Gastrocnemius medialis (tissue), 4 donors: ENCODE data around the gene PRKCA. TPM values are rescaled to one million over a fixed set of nuclear protein-coding genes. Genes with fewer than 3 reads are reported as not detected.

Experiments
- ATAC-seq, 2 donors: fragments of 150-250 bp; one replicate each; pipeline ENCODE4 v1.9.1; 2016
- DNase-seq, 2 donors: peaks; one replicate each; pipeline ENCODE4 v3.0.0-alpha.2; 2019
- H3K27ac ChIP-seq, 4 donors: fragments of 200-600 bp; sonication (generic); 1 replicate in 1 of 4; 2 replicates in 3 of 4; pipeline ENCODE4 v1.5.1; 2016 to 2018; ENCODE audit warnings: mild to moderate bottlenecking in 2 of 4, moderate library complexity in 1 of 4
- H3K27me3 ChIP-seq, 3 donors: fragments of 200-600 bp; sonication (generic) in 2 of 3; 1 replicate in 1 of 3; 2 replicates in 2 of 3; pipeline versions ENCODE4 v1.5.1 to v1.6.0; 2016 to 2019; ENCODE audit warnings: mild to moderate bottlenecking in 1 of 3, moderate library complexity in 1 of 3
- H3K36me3 ChIP-seq, 2 donors: fragments of 200-600 bp; sonication (generic) in 1 of 2; one replicate each; pipeline ENCODE4 v1.5.1; 2017 to 2018
- H3K4me1 ChIP-seq, 2 donors: fragments of 200-600 bp; sonication (generic) in 1 of 2; one replicate each; pipeline ENCODE4 v1.5.1; 2016 to 2017; ENCODE audit warnings: mild to moderate bottlenecking in 2 of 2
- H3K4me3 ChIP-seq, 4 donors: fragments of 200-600 bp; sonication (generic) in 3 of 4; 1 replicate in 1 of 4; 2 replicates in 3 of 4; pipeline ENCODE4 v1.5.1; 2016 to 2019; ENCODE audit warnings: mild to moderate bottlenecking in 2 of 4
- H3K9me3 ChIP-seq, 3 donors: fragments of 200-600 bp; sonication (generic) in 2 of 3; 1 replicate in 1 of 3; 2 replicates in 2 of 3; pipeline ENCODE4 v1.5.1; 2016 to 2019
- POLR2A ChIP-seq, 2 donors: fragments of 450-650 bp; IDR thresholded peaks; one replicate each; pipeline ENCODE4 v1.6.1; 2017; ENCODE audit warnings: antibody characterized with exemption in 2 of 2, mild to moderate bottlenecking in 2 of 2, moderate library complexity in 2 of 2
- in situ Hi-C, 4 donors: fragments of 200-750 bp; cut with MboI; loops; one replicate each; pipeline versions ENCODE4 v1.15.0 to v1.8.0; 2017; ENCODE audit warnings: low sequenced_read_pairs in 4 of 4
- intact Hi-C: fragments of 100-400 bp; cut with DNase I; formaldehyde crosslinking; loops from one replicate; pipeline ENCODE4 v1.15.1; 2023; ENCODE audit warnings: low total_unique reads
- total RNA-seq, 4 donors: library from RNA; depleted of rRNA; stranded (reverse); fragments of >200 nt; gene quantifications; one replicate each; pipeline versions ENCODE4 v1.1.0 to v1.2.3, GENCODE V29; 2016
- TF ChIP-seq, protein P1 (sequence below), 5 experiments: fragments of 450-650 bp in 3 of 5; fragments of 200-600 bp in 2 of 5; sonication (generic) in 2 of 5; IDR thresholded peaks in 4 of 5; conservative IDR thresholded peaks in 1 of 5; 1 replicate in 4 of 5; 2 replicates in 1 of 5; pipeline ENCODE4 v1.5.1; 2016 to 2019; ENCODE audit warnings: antibody characterized with exemption in 5 of 5, mild to moderate bottlenecking in 3 of 5, moderate library complexity in 3 of 5

Gene PRKCA
- total RNA-seq, 4 donors from 2014 or later = 7.6 to 16.8 (median 11.1) TPM

DNA sequence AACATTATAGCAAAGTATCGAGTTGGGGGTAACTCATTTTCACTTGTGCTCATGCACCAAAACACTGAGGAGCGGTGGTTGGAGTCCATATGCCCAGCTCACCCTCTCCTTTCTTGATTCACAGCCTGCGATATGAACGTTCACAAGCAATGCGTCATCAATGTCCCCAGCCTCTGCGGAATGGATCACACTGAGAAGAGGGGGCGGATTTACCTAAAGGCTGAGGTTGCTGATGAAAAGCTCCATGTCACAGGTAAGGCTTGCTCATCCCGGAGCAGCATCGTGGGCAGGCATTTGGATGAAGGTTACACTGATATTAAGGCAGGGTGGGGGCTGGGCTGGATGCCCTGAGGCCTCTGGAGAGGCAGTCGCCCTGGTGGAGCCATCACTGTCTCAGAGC, 342.8 kb downstream of the PRKCA start:
- in situ Hi-C loops (no loop called here), intact Hi-C loops (no loop called here)
- ATAC-seq (no peak), DNase-seq (no peak)
- H3K36me3 ChIP-seq = no peaks in the 10 kb centered on the region
- H3K4me3 ChIP-seq = no peak overlapping the region
- no peaks in the 10 kb centered on the region for H3K9me3 ChIP-seq
- no peak overlapping the region for H3K27ac ChIP-seq
- no peaks in the 10 kb centered on the region for H3K27me3 ChIP-seq
- H3K4me1 ChIP-seq = no peaks in the 10 kb centered on the region
- TF ChIP-seq, protein P1, sequence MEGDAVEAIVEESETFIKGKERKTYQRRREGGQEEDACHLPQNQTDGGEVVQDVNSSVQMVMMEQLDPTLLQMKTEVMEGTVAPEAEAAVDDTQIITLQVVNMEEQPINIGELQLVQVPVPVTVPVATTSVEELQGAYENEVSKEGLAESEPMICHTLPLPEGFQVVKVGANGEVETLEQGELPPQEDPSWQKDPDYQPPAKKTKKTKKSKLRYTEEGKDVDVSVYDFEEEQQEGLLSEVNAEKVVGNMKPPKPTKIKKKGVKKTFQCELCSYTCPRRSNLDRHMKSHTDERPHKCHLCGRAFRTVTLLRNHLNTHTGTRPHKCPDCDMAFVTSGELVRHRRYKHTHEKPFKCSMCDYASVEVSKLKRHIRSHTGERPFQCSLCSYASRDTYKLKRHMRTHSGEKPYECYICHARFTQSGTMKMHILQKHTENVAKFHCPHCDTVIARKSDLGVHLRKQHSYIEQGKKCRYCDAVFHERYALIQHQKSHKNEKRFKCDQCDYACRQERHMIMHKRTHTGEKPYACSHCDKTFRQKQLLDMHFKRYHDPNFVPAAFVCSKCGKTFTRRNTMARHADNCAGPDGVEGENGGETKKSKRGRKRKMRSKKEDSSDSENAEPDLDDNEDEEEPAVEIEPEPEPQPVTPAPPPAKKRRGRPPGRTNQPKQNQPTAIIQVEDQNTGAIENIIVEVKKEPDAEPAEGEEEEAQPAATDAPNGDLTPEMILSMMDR (IDR thresholded peaks at IDR 0.05 in 4 of 5, conservative IDR thresholded peaks at IDR 0.05 in 1 of 5) = no peak
- TF ChIP-seq POLR2A (IDR thresholded peaks at IDR 0.05) = no peak

DNA sequence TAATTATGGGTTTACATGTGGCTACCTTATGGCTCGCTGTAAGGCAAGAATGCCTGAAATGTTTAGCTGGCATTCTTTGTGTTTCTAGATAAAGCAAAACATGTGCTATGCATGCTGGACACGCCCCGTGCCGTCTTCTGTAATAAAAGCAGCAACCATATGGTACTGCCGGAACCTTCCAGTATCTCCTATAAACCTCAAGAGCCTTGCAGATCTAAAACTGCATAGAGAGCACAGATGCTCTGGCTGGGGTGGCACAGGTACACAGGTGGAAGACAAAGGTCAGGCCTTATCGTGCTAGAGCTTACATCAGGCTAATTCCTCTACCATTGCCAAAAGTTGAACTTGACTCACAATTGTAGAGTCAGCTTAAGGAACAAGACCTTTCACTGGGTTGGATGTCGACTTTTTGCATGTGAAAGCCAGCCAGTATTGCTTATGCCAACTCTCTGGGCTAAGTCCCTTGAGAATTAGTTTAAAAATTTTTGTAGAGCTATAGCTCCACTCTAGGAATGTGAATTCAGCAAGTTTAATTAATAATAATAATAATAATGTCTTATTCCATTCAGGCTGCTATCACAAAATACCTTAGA, 345.1 kb downstream of the PRKCA start:
- Histone ChIP-seq H3K9me3 (no peaks in the 10 kb centered on the region), H3K27ac (no peak overlapping the region), H3K36me3 (no peaks in the 10 kb centered on the region), H3K4me1 (no peaks in the 10 kb centered on the region), H3K4me3 (no peak overlapping the region), H3K27me3 (no peaks in the 10 kb centered on the region)
- ATAC-seq (no peak), DNase-seq (no peak)
- in situ Hi-C loops (no loop called here), intact Hi-C loops (no loop called here)
- TF ChIP-seq POLR2A (IDR thresholded peaks at IDR 0.05) = no peak
- TF ChIP-seq, protein P1 (IDR thresholded peaks at IDR 0.05 in 4 of 5, conservative IDR thresholded peaks at IDR 0.05 in 1 of 5) = no peak

DNA sequence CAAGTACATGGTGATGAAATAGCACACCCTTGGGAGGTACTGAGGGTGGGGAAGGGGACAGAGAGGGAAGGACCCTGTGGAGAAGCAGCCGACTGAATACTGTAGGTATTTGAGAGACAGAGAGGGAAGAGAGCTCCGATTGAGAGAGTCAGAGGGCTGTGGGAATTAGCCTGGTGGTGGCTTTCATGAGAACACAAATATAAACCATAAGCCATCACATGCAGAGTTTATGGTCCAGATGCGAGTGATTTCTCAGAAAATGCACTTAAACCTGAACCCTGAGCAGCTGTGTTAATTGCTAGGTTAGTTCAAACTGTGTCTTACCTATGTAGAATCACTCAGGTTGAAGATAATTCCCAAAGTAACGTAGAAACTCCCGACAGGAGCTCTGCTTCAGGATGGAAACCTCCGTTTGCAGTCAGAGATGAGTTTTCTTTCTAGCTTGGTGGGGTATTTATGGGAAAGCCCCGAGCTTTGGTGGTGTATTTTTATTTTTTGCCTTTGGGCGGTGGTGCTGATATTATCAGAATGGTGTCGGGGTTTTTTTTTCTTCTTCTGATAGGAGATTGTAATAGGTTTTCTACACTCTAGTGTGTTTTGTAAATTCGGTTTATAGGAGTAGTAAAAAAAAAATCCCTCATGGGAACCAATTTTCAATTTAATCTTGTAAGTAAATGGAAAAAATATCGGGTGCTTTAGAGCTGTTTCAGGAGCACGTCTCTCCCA, 347.6 kb downstream of the PRKCA start:
- Histone ChIP-seq H3K4me1 (no peaks in the 10 kb centered on the region), H3K4me3 (no peak overlapping the region), H3K9me3 (no peaks in the 10 kb centered on the region), H3K36me3 (no peaks in the 10 kb centered on the region), H3K27me3 (no peaks in the 10 kb centered on the region), H3K27ac (no peak overlapping the region)
- ATAC-seq (no peak), DNase-seq (no peak)
- TF ChIP-seq POLR2A (IDR thresholded peaks at IDR 0.05) = no peak
- TF ChIP-seq, protein P1 (IDR thresholded peaks at IDR 0.05 in 4 of 5, conservative IDR thresholded peaks at IDR 0.05 in 1 of 5) = no peak
- intact Hi-C loops = no loop called here
- in situ Hi-C loops = no loop called here

DNA sequence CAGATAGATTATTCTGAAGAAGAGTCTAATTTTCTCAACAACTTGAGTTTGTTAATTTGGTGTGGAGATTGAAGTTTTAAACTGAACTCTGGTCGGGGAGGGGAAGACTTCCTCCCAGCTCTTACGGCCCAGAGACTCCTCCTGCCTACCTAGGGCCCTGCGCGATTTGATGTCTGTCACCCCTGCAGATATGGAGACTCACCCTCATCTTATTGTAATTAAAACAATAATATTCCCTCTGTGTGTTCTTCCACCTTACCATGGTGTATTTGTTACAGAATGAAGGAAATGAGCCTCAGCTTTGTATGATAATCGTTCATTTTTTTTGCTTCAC, 348.1 kb downstream of the PRKCA start:
- no peak overlapping the region for H3K27ac ChIP-seq
- H3K9me3 ChIP-seq = no peaks in the 10 kb centered on the region
- no peak overlapping the region for H3K4me3 ChIP-seq
- no peak for DNase-seq
- no peaks in the 10 kb centered on the region for H3K4me1 ChIP-seq
- intact Hi-C loops = no loop called here
- in situ Hi-C loops = no loop called here
- no peaks in the 10 kb centered on the region for H3K36me3 ChIP-seq
- no peaks in the 10 kb centered on the region for H3K27me3 ChIP-seq
- TF ChIP-seq, protein P1 (IDR thresholded peaks at IDR 0.05 in 4 of 5, conservative IDR thresholded peaks at IDR 0.05 in 1 of 5) = no peak
- TF ChIP-seq POLR2A (IDR thresholded peaks at IDR 0.05) = no peak
- no peak for ATAC-seq
